Measurements from ENCODE around the gene CCDC152. TPM values are rescaled to one million over a fixed set of nuclear protein-coding genes. Genes with fewer than 3 reads are reported as not detected.
"Not testable (repeated sequence)": the region's sequence is repeated elsewhere in the genome, so short reads cannot be mapped to it uniquely, and the experiment has no call there.

The CCDC152 gene
- total and polyA plus RNA-seq, 7 experiments from 2014 or later: 0.70 to 6.1 (median 3.0) TPM

DNA sequence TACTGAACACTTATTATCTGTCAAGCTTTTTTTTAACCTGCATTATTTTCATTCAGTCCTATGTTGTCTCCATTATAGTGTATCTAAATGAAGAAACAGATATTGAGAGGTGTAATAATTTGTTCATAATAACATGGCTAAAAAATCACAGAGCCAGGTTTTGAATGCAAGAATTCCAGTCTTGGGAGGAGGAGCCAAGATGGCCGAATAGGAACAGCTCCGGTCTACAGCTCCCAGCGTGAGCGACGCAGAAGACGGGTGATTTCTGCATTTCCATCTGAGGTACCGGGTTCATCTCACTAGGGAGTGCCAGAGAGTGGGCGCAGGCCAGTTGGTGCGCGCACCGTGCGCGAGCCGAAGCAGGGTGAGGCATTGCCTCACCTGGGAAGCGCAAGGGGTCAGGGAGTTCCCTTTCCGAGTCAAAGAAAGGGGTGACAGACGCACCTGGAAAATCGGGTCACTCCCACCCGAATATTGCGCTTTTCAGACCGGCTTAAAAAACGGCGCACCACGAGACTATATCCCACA lies 22.0 kb upstream of the CCDC152 start:
- H3K27ac ChIP-seq (ENCODE audit: low read depth, low read length); H3K9me3 Mint-ChIP-seq; H3K36me3 ChIP-seq (ENCODE audit: control insufficient read depth in 2 of 3, insufficient read depth in 3 of 3, low read length in 3 of 3); H3K4me3 ChIP-seq (ENCODE audit: low read length); ATAC-seq; CTCF ChIA-PET; POLR2A ChIA-PET; H3K27ac Mint-ChIP-seq; DNase-seq; H3K27me3 Mint-ChIP-seq; H3K27me3 ChIP-seq (ENCODE audit: control insufficient read depth in 2 of 2, insufficient read depth in 2 of 2, low read length in 2 of 2); H3K9me3 ChIP-seq (ENCODE audit: control insufficient read depth in 2 of 3, low read length in 3 of 3); H3K4me3 Mint-ChIP-seq; H3K36me3 Mint-ChIP-seq; H3K4me1 ChIP-seq (ENCODE audit: control insufficient read depth in 2 of 2, insufficient read depth in 2 of 2, low read length in 2 of 2); H3K4me1 Mint-ChIP-seq; intact Hi-C loops (cut with micrococcal nuclease): not testable (repeated sequence)

DNA sequence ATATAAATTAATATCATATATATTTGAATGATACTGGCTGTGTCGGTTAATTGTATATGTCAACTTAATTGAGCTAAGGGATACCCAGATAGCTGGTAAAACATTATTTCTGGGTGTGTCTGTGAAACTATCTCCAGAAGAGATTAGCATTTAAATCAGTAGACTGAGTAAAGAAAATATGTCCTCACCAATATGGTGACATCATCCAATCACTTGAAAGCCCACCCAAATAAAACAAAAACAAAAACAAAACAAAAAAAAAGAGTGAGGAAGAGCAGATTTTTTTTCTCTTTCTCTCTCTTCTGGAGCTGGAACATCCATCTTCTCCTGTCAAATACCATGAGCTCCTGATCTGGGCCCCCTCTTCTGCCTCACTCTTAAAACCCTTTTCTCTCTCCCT lies 15.7 kb upstream of the CCDC152 start:
- no peaks in the 10 kb centered on the region for H3K36me3 ChIP-seq (ENCODE audit: control insufficient read depth in 2 of 3, insufficient read depth in 3 of 3, low read length in 3 of 3)
- H3K4me1 ChIP-seq (ENCODE audit: control insufficient read depth in 2 of 2, insufficient read depth in 2 of 2, low read length in 2 of 2): no peaks in the 10 kb centered on the region
- DNase-seq: no peak
- no peaks in the 10 kb centered on the region for H3K27me3 ChIP-seq (ENCODE audit: control insufficient read depth in 2 of 2, insufficient read depth in 2 of 2, low read length in 2 of 2)
- intact Hi-C loops (cut with micrococcal nuclease): no loop called here
- H3K4me1 Mint-ChIP-seq: no peaks in the 10 kb centered on the region
- H3K27me3 Mint-ChIP-seq: peaks cover 0 to 3% (median 0%) of the 10 kb centered on the region in 5 donors
- H3K27ac Mint-ChIP-seq: no peak overlapping the region
- H3K36me3 Mint-ChIP-seq: peaks cover 0 to 4% (median 0%) of the 10 kb centered on the region in 5 donors
- peaks cover 0 to 14% (median 3%) of the 10 kb centered on the region in 11 donors for H3K9me3 Mint-ChIP-seq
- no peak overlapping the region for H3K27ac ChIP-seq (ENCODE audit: low read depth, low read length)
- ChIA-PET CTCF (no interaction called here), POLR2A (no interaction called here)
- H3K4me3 Mint-ChIP-seq: no peak overlapping the region
- H3K9me3 ChIP-seq (ENCODE audit: control insufficient read depth in 2 of 3, low read length in 3 of 3): no peaks in the 10 kb centered on the region
- H3K4me3 ChIP-seq (ENCODE audit: low read length): no peak overlapping the region
- ATAC-seq: no peak

DNA sequence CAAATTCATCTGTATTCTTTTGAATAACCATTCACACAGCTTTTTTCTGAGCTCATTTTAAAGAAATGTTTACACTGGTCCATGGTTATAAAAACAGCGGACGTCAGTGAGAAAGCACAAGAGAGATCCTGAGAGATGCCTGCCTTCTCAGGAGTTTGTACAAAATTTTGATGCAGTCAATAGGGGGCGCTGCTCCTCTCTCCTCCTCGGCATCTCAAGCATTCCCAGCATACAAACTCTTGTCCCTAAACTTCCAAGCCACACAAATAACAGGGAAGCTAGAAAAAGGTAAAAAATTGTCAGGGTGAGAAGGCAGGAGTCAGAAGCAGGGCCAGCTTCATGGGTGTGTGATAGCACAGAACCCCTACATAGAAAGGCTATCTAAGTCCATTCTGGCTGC lies 11.2 kb upstream of the CCDC152 start:
- peaks cover 0 to 6% (median 0%) of the 10 kb centered on the region in 7 donors for H3K4me1 Mint-ChIP-seq
- no peak for DNase-seq
- POLR2A ChIA-PET: no interaction called here

GRCh38 chr5:42745856-42746255 lies 10.8 kb upstream of the CCDC152 start:
- intact Hi-C loops (cut with micrococcal nuclease): no loop called here
- H3K4me3 Mint-ChIP-seq: no peak overlapping the region
- DNase-seq (no peak), ATAC-seq (no peak)
- Histone ChIP-seq H3K36me3 (ENCODE audit: control insufficient read depth in 2 of 3, insufficient read depth in 3 of 3, low read length in 3 of 3) (no peaks in the 10 kb centered on the region), H3K4me1 (ENCODE audit: control insufficient read depth in 2 of 2, insufficient read depth in 2 of 2, low read length in 2 of 2) (peaks cover 0 to 6% of the 10 kb centered on the region in 2 donors), H3K4me3 (ENCODE audit: low read length) (no peak overlapping the region), H3K27ac (ENCODE audit: low read depth, low read length) (no peak overlapping the region), H3K27me3 (ENCODE audit: control insufficient read depth in 2 of 2, insufficient read depth in 2 of 2, low read length in 2 of 2) (no peaks in the 10 kb centered on the region), H3K9me3 (ENCODE audit: control insufficient read depth in 2 of 3, low read length in 3 of 3) (no peaks in the 10 kb centered on the region)
- POLR2A ChIA-PET: no interaction called here
- no peak overlapping the region for H3K27ac Mint-ChIP-seq
- peaks cover 0 to 6% (median 0%) of the 10 kb centered on the region in 7 donors for H3K4me1 Mint-ChIP-seq
- H3K27me3 Mint-ChIP-seq: peaks cover 0 to 7% (median 0%) of the 10 kb centered on the region in 5 donors
- peaks cover 0 to 14% (median 4%) of the 10 kb centered on the region in 11 donors for H3K9me3 Mint-ChIP-seq
- CTCF ChIA-PET: no interaction called here
- H3K36me3 Mint-ChIP-seq: peaks cover 0 to 4% (median 0%) of the 10 kb centered on the region in 5 donors

More for the DNA sequence above, 11.2 kb upstream of the CCDC152 start:
- Mint-ChIP-seq H3K4me3 (no peak overlapping the region), H3K36me3 (peaks cover 0 to 4% (median 0%) of the 10 kb centered on the region in 5 donors), H3K27ac (no peak overlapping the region), H3K9me3 (peaks cover 0 to 14% (median 4%) of the 10 kb centered on the region in 11 donors), H3K27me3 (peaks cover 0 to 7% (median 0%) of the 10 kb centered on the region in 5 donors)
- H3K9me3 ChIP-seq (ENCODE audit: control insufficient read depth in 2 of 3, low read length in 3 of 3): no peaks in the 10 kb centered on the region
- no peak for ATAC-seq
- H3K36me3 ChIP-seq (ENCODE audit: control insufficient read depth in 2 of 3, insufficient read depth in 3 of 3, low read length in 3 of 3): no peaks in the 10 kb centered on the region
- intact Hi-C loops (cut with micrococcal nuclease): no loop called here
- H3K4me1 ChIP-seq (ENCODE audit: control insufficient read depth in 2 of 2, insufficient read depth in 2 of 2, low read length in 2 of 2): peaks cover 0 to 6% of the 10 kb centered on the region in 2 donors
- H3K4me3 ChIP-seq (ENCODE audit: low read length): no peak overlapping the region
- H3K27ac ChIP-seq (ENCODE audit: low read depth, low read length): no peak overlapping the region
- H3K27me3 ChIP-seq (ENCODE audit: control insufficient read depth in 2 of 2, insufficient read depth in 2 of 2, low read length in 2 of 2): no peaks in the 10 kb centered on the region
- CTCF ChIA-PET: interaction anchor here (0.8 kb wide), 1 partner anchor 22 kb away, joined by 3 read pairs; no protein-coding TSS in a partner anchor

- ATAC-seq (peak; percentile 49), DNase-seq (no peak)
- peaks cover 0 to 2% (median 0%) of the 10 kb centered on the region in 11 donors for H3K9me3 Mint-ChIP-seq
- H3K9me3 ChIP-seq (ENCODE audit: control insufficient read depth in 2 of 3, low read length in 3 of 3): no peaks in the 10 kb centered on the region
- H3K27me3 Mint-ChIP-seq: peaks cover 0 to 5% (median 0%) of the 10 kb centered on the region in 5 donors
- H3K4me1 Mint-ChIP-seq: peaks cover 0 to 6% (median 0%) of the 10 kb centered on the region in 7 donors
- H3K4me3 Mint-ChIP-seq: no peak overlapping the region
- no peaks in the 10 kb centered on the region for H3K36me3 Mint-ChIP-seq
- POLR2A ChIA-PET: interaction anchor here (0.7 kb wide), 1 partner anchor 735 kb away, joined by 3 read pairs; no protein-coding TSS in a partner anchor
- no peaks in the 10 kb centered on the region for H3K36me3 ChIP-seq (ENCODE audit: control insufficient read depth in 2 of 3, insufficient read depth in 3 of 3, low read length in 3 of 3)
- CTCF ChIA-PET: no interaction called here
- peaks cover 0 to 6% of the 10 kb centered on the region in 2 donors for H3K4me1 ChIP-seq (ENCODE audit: control insufficient read depth in 2 of 2, insufficient read depth in 2 of 2, low read length in 2 of 2)
- intact Hi-C loops (cut with micrococcal nuclease): loop anchor here in 1 of 2 donors (2.0 kb wide), 1 partner anchor 28 kb away; no protein-coding TSS in a partner anchor
- no peak overlapping the region for H3K27ac ChIP-seq (ENCODE audit: low read depth, low read length)
- peak overlapping the region in 2 of 9 donors; percentile 1 to 63 for H3K27ac Mint-ChIP-seq
- no peaks in the 10 kb centered on the region for H3K27me3 ChIP-seq (ENCODE audit: control insufficient read depth in 2 of 2, insufficient read depth in 2 of 2, low read length in 2 of 2)
- no peak overlapping the region for H3K4me3 ChIP-seq (ENCODE audit: low read length)
These were observed 7.6 kb upstream of the CCDC152 start for GRCh38 chr5:42749020-42749419.

- CTCF ChIA-PET: no interaction called here
These were observed 6.1 kb upstream of the CCDC152 start for GRCh38 chr5:42750507-42750906.

DNA sequence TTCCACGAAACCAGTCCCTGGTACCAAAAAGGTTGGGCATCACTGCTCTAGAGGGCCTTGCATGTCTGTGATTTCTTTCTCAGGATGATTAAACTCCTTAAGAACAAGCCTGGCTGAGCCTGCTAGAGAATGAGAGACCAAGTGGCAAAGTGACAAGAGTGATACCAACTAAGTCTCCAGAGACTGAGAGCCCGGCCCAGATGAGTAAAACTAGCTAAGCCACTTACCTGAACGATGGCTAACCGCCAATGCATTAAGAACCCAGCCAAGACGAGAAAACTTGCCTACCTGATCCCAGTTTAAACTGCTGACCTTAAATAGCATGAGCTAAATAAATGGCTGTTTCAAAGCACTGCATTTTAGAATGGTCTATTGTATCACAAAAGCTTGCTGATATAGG lies 5.6 kb upstream of the CCDC152 start:
- ATAC-seq (no peak), DNase-seq (no peak)
- peaks cover 0 to 6% of the 10 kb centered on the region in 2 donors for H3K4me1 ChIP-seq (ENCODE audit: control insufficient read depth in 2 of 2, insufficient read depth in 2 of 2, low read length in 2 of 2)
- no peaks in the 10 kb centered on the region for H3K9me3 ChIP-seq (ENCODE audit: control insufficient read depth in 2 of 3, low read length in 3 of 3)
- intact Hi-C loops (cut with micrococcal nuclease): loop anchor here in 1 of 2 donors (10.0 kb wide), 1 partner anchor 826 kb away; the partner anchor contains the start of gene FBXO4
- Mint-ChIP-seq H3K27me3 (peaks cover 0 to 9% (median 0%) of the 10 kb centered on the region in 5 donors), H3K4me3 (no peak overlapping the region), H3K36me3 (no peaks in the 10 kb centered on the region), H3K27ac (no peak overlapping the region), H3K9me3 (peaks cover 0 to 2% (median 0%) of the 10 kb centered on the region in 11 donors), H3K4me1 (peaks cover 0 to 6% (median 0%) of the 10 kb centered on the region in 7 donors)
- POLR2A ChIA-PET: no interaction called here
- H3K27ac ChIP-seq (ENCODE audit: low read depth, low read length): no peak overlapping the region
- H3K36me3 ChIP-seq (ENCODE audit: control insufficient read depth in 2 of 3, insufficient read depth in 3 of 3, low read length in 3 of 3): no peaks in the 10 kb centered on the region
- H3K27me3 ChIP-seq (ENCODE audit: control insufficient read depth in 2 of 2, insufficient read depth in 2 of 2, low read length in 2 of 2): no peaks in the 10 kb centered on the region
- H3K4me3 ChIP-seq (ENCODE audit: low read length): no peak overlapping the region
- CTCF ChIA-PET: no interaction called here

More at GRCh38 chr5:42750507-42750906, 6.1 kb upstream of the CCDC152 start:
- no peaks in the 10 kb centered on the region for H3K27me3 ChIP-seq (ENCODE audit: control insufficient read depth in 2 of 2, insufficient read depth in 2 of 2, low read length in 2 of 2)
- no peak for ATAC-seq
- Mint-ChIP-seq H3K4me1 (peaks cover 0 to 6% (median 0%) of the 10 kb centered on the region in 7 donors), H3K9me3 (peaks cover 0 to 2% (median 0%) of the 10 kb centered on the region in 11 donors), H3K27me3 (peaks cover 0 to 8% (median 0%) of the 10 kb centered on the region in 5 donors), H3K4me3 (no peak overlapping the region), H3K36me3 (no peaks in the 10 kb centered on the region), H3K27ac (no peak overlapping the region)
- DNase-seq: no peak
- no peak overlapping the region for H3K27ac ChIP-seq (ENCODE audit: low read depth, low read length)
- POLR2A ChIA-PET: no interaction called here
- no peak overlapping the region for H3K4me3 ChIP-seq (ENCODE audit: low read length)
- no peaks in the 10 kb centered on the region for H3K36me3 ChIP-seq (ENCODE audit: control insufficient read depth in 2 of 3, insufficient read depth in 3 of 3, low read length in 3 of 3)
- intact Hi-C loops (cut with micrococcal nuclease): loop anchor here in 1 of 2 donors (10.0 kb wide), 1 partner anchor 826 kb away; the partner anchor contains the start of gene FBXO4
- H3K9me3 ChIP-seq (ENCODE audit: control insufficient read depth in 2 of 3, low read length in 3 of 3): no peaks in the 10 kb centered on the region
- H3K4me1 ChIP-seq (ENCODE audit: control insufficient read depth in 2 of 2, insufficient read depth in 2 of 2, low read length in 2 of 2): peaks cover 0 to 6% of the 10 kb centered on the region in 2 donors
